ENCODE measurements around the gene RNF31.

DNA sequence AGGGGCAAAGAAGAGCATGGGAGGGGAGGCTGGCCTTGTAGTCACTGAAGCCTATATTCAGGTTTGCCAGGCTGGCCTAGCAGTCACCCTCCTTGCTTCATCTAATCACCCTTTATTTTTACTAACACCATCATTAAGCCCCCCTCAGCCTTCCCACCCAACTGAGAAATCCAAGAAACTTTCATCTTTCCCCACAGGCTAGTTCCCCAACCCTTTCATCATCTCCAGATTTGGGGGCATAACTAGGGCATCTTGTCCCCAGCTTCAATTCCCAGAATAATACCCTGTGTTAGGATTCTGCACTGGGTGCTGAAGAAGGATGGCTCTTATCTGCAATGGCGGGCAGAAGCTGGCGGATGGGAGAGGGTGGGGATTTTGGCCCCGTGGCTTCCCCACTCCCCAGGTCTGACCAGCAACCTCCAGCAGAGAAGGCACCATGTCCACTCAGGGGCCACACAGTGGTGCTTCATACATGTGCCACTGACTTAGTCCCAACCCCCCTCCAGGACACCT lies 46.3 kb upstream of the RNF31 start:
- TF ChIP-seq, protein P1, sequence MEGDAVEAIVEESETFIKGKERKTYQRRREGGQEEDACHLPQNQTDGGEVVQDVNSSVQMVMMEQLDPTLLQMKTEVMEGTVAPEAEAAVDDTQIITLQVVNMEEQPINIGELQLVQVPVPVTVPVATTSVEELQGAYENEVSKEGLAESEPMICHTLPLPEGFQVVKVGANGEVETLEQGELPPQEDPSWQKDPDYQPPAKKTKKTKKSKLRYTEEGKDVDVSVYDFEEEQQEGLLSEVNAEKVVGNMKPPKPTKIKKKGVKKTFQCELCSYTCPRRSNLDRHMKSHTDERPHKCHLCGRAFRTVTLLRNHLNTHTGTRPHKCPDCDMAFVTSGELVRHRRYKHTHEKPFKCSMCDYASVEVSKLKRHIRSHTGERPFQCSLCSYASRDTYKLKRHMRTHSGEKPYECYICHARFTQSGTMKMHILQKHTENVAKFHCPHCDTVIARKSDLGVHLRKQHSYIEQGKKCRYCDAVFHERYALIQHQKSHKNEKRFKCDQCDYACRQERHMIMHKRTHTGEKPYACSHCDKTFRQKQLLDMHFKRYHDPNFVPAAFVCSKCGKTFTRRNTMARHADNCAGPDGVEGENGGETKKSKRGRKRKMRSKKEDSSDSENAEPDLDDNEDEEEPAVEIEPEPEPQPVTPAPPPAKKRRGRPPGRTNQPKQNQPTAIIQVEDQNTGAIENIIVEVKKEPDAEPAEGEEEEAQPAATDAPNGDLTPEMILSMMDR (IDR thresholded peaks at IDR 0.05; ENCODE audit: low read depth, low read length), result no peak
- no peak for TF ChIP-seq EZH2phosphoT487 (IDR thresholded peaks at IDR 0.05; ENCODE audit: low read depth)

Data from OCI-LY3 (cell line).